ENCODE results near the gene PTAFR.

Gene PTAFR

DNA sequence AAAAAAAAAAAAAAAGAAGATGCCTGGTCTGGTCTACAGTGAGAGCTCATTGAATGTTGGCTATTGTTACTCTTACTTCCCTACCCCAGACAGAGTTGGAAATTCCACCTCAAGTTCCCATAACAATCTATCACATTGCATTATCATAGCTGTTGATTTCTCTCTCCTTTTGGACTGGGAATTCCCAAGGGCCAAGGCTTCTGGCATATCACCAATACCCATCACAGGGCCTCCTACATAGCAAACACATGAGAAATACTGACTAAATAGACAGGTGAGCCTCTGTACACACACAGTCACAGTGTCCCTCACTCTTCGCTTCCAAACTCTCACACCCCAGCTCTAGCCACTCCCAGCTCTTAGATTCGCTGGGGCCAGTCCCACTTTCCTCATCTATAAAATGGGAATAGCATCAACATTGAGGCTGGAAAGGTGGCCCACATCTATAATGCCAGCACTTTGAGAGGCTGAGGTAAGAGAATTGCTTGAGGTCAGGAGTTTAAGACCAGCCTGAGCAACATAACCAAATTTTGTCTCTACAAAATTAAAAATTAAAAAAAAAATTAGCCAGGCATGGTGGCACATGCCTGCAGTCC, 6.4 kb downstream of the PTAFR start:
- no peak overlapping the region for H3K9ac ChIP-seq (ENCODE audit: low read depth, low read length)
- H3K27ac ChIP-seq (ENCODE audit: low read length) = no peak overlapping the region
- H3K4me1 ChIP-seq (ENCODE audit: insufficient read depth, low read length) = peaks cover 17% of the 10 kb centered on the region
- no peaks in the 10 kb centered on the region for H4K20me1 ChIP-seq (ENCODE audit: insufficient read depth, low read length)
- TF ChIP-seq, protein P1, sequence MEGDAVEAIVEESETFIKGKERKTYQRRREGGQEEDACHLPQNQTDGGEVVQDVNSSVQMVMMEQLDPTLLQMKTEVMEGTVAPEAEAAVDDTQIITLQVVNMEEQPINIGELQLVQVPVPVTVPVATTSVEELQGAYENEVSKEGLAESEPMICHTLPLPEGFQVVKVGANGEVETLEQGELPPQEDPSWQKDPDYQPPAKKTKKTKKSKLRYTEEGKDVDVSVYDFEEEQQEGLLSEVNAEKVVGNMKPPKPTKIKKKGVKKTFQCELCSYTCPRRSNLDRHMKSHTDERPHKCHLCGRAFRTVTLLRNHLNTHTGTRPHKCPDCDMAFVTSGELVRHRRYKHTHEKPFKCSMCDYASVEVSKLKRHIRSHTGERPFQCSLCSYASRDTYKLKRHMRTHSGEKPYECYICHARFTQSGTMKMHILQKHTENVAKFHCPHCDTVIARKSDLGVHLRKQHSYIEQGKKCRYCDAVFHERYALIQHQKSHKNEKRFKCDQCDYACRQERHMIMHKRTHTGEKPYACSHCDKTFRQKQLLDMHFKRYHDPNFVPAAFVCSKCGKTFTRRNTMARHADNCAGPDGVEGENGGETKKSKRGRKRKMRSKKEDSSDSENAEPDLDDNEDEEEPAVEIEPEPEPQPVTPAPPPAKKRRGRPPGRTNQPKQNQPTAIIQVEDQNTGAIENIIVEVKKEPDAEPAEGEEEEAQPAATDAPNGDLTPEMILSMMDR (IDR thresholded peaks at IDR 0.05; ENCODE audit: borderline replicate concordance, extremely low read depth, low read length, poor library complexity, severe bottlenecking) = no peak
- no peak for TF ChIP-seq EZH2 (IDR thresholded peaks at IDR 0.05; ENCODE audit: borderline replicate concordance, low read depth, low read length, severe bottlenecking)
- H3K27me3 ChIP-seq (ENCODE audit: insufficient read depth, low read length, poor library complexity) = no peaks in the 10 kb centered on the region
- DNase-seq = no peak
- no peak overlapping the region for H2AFZ ChIP-seq (ENCODE audit: low read depth, low read length)
- H3K9me3 ChIP-seq (ENCODE audit: insufficient read depth, low read length, severe bottlenecking) = no peaks in the 10 kb centered on the region
- H3K79me2 ChIP-seq (ENCODE audit: insufficient read depth, low read length) = no peaks in the 10 kb centered on the region
- H3K4me2 ChIP-seq (ENCODE audit: insufficient read depth, low read length) = no peak overlapping the region
- no peak for ATAC-seq (ENCODE audit: insufficient read depth, low read depth)
- H3K36me3 ChIP-seq (ENCODE audit: insufficient read depth, low read length) = no peaks in the 10 kb centered on the region
- H3K4me3 ChIP-seq (ENCODE audit: low read depth in 1 of 2, low read length in 2 of 2) = no peak overlapping the region

DNA sequence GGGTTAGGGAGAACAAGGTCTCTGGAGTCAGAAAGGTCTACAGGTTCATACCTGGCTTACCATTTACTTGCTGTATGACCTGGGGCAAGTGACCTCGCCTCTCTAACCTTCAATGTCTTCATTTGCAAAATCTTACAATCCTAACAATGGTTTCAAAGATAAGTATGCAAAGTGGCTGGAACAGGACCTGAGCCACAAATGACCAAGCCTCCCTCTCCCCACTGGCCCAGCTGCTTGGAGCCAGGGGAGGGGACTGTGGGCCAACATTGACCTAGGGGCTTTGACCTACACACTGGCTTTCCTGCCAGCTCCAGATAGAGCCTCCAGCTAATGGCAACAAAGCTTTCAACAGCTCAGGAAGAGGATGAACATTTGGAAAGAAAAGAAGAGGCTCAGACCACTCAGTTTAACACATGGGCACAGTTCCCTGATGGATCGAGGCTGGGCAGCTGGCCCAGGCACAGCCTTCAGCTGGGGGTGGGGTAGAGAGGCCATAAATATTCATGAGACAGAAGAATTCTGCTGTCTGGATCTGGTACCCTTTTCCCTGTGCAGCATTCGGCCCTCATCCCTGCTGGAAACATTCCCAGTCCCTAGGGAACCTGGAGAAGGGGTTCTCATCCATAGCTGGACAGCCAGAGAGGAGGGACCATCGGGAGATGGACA, 12.9 kb downstream of the PTAFR start:
- no peaks in the 10 kb centered on the region for H4K20me1 ChIP-seq (ENCODE audit: insufficient read depth, low read length)
- H3K27ac ChIP-seq (ENCODE audit: low read length) = no peak overlapping the region
- TF ChIP-seq EZH2 (IDR thresholded peaks at IDR 0.05; ENCODE audit: borderline replicate concordance, low read depth, low read length, severe bottlenecking) = no peak
- TF ChIP-seq, protein P1 (IDR thresholded peaks at IDR 0.05; ENCODE audit: borderline replicate concordance, extremely low read depth, low read length, poor library complexity, severe bottlenecking) = no peak
- H3K4me3 ChIP-seq (ENCODE audit: low read depth in 1 of 2, low read length in 2 of 2) = no peak overlapping the region
- H3K36me3 ChIP-seq (ENCODE audit: insufficient read depth, low read length) = no peaks in the 10 kb centered on the region
- H3K4me2 ChIP-seq (ENCODE audit: insufficient read depth, low read length) = no peak overlapping the region
- H3K9ac ChIP-seq (ENCODE audit: low read depth, low read length) = no peak overlapping the region
- no peaks in the 10 kb centered on the region for H3K79me2 ChIP-seq (ENCODE audit: insufficient read depth, low read length)
- H3K4me1 ChIP-seq (ENCODE audit: insufficient read depth, low read length) = peaks cover 3% of the 10 kb centered on the region
- no peaks in the 10 kb centered on the region for H3K9me3 ChIP-seq (ENCODE audit: insufficient read depth, low read length, severe bottlenecking)
- no peak for DNase-seq
- no peak for ATAC-seq (ENCODE audit: insufficient read depth, low read depth)
- H2AFZ ChIP-seq (ENCODE audit: low read depth, low read length) = no peak overlapping the region
- peaks cover 8% of the 10 kb centered on the region for H3K27me3 ChIP-seq (ENCODE audit: insufficient read depth, low read length, poor library complexity)

DNA sequence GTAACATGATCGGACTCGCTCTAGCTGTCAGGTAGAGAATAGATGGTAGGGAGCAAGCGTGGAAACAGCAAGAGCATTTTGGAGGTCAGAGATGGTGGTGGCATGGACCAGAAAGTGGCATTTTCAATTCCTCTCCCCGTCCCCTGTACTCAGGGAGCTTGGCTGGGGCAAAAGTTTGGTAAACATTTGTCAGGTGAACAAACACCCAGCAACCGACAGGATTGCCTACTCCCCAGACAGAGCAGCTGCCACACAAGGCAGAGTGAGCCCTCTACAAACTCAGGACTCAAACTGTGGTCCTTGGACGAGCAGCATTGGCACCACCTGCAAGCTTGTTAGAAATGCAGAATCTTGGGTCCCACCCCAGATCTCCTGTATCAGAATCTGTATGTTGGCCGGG, 14.3 kb downstream of the PTAFR start:
- no peak overlapping the region for H3K4me3 ChIP-seq (ENCODE audit: low read depth in 1 of 2, low read length in 2 of 2)
- peaks cover 8% of the 10 kb centered on the region for H3K27me3 ChIP-seq (ENCODE audit: insufficient read depth, low read length, poor library complexity)
- H2AFZ ChIP-seq (ENCODE audit: low read depth, low read length) = no peak overlapping the region
- H3K27ac ChIP-seq (ENCODE audit: low read length) = no peak overlapping the region
- no peaks in the 10 kb centered on the region for H4K20me1 ChIP-seq (ENCODE audit: insufficient read depth, low read length)
- H3K9ac ChIP-seq (ENCODE audit: low read depth, low read length) = no peak overlapping the region
- no peak for ATAC-seq (ENCODE audit: insufficient read depth, low read depth)
- no peak overlapping the region for H3K4me2 ChIP-seq (ENCODE audit: insufficient read depth, low read length)
- TF ChIP-seq EZH2 (IDR thresholded peaks at IDR 0.05; ENCODE audit: borderline replicate concordance, low read depth, low read length, severe bottlenecking) = no peak
- TF ChIP-seq, protein P1 (IDR thresholded peaks at IDR 0.05; ENCODE audit: borderline replicate concordance, extremely low read depth, low read length, poor library complexity, severe bottlenecking) = no peak
- DNase-seq = no peak
- H3K79me2 ChIP-seq (ENCODE audit: insufficient read depth, low read length) = no peaks in the 10 kb centered on the region
- no peaks in the 10 kb centered on the region for H3K36me3 ChIP-seq (ENCODE audit: insufficient read depth, low read length)
- no peaks in the 10 kb centered on the region for H3K4me1 ChIP-seq (ENCODE audit: insufficient read depth, low read length)
- H3K9me3 ChIP-seq (ENCODE audit: insufficient read depth, low read length, severe bottlenecking) = no peaks in the 10 kb centered on the region

Data from DND-41 (cell line).